H9 (cell line): Measurements from ENCODE around the gene P2RY14. TPM values are rescaled to one million over a fixed set of nuclear protein-coding genes. Genes with fewer than 3 reads are reported as not detected.

Source experiments
- DNase-seq: peaks from one replicate; pipeline ENCODE4 v3.0.0-alpha.2; 2017
- H2AFZ ChIP-seq: one replicate; pipeline ENCODE4 v1.6.1; 2013; ENCODE audit warnings: mild to moderate bottlenecking, low read length, control low read depth, moderate library complexity
- H2AK5ac ChIP-seq: 2 replicates; pipeline ENCODE4 v1.6.1; 2013; ENCODE audit warnings: low read length, control low read depth, mixed read lengths; ENCODE audit not compliant: insufficient read length
- H2BK120ac ChIP-seq: one replicate; pipeline ENCODE4 v1.6.1; 2013; ENCODE audit warnings: low read depth, mild to moderate bottlenecking, low read length, control low read depth, inconsistent platforms; ENCODE audit not compliant: poor library complexity, severe bottlenecking
- H2BK12ac ChIP-seq: 2 replicates; pipeline ENCODE4 v1.6.1; 2013; ENCODE audit warnings: low read length, control low read depth, mixed read lengths, low read depth; ENCODE audit not compliant: insufficient read length
- H2BK15ac ChIP-seq: 2 replicates; pipeline ENCODE4 v1.6.1; 2013; ENCODE audit warnings: low read depth, low read length, control low read depth
- H2BK20ac ChIP-seq: one replicate; pipeline ENCODE4 v1.6.1; 2013; ENCODE audit warnings: low read depth, mild to moderate bottlenecking, low read length, control low read depth, inconsistent platforms; ENCODE audit not compliant: poor library complexity, severe bottlenecking
- H2BK5ac ChIP-seq: 2 replicates; pipeline ENCODE4 v1.6.1; 2013; ENCODE audit warnings: low read length, control low read depth, mixed read lengths; ENCODE audit not compliant: insufficient read length
- H3K14ac ChIP-seq: 2 replicates; pipeline ENCODE4 v1.6.1; 2013; ENCODE audit warnings: low read length, control low read depth; ENCODE audit not compliant: insufficient read depth
- H3K18ac ChIP-seq: 2 replicates; pipeline ENCODE4 v1.6.1; 2013; ENCODE audit warnings: low read depth, mild to moderate bottlenecking, mixed read lengths, low read length, control low read depth; ENCODE audit not compliant: insufficient read length
- H3K23ac ChIP-seq: 2 replicates; pipeline ENCODE4 v1.6.1; 2013; ENCODE audit warnings: low read length, control low read depth, mixed read lengths, low read depth; ENCODE audit not compliant: insufficient read length
- H3K23me2 ChIP-seq: 2 replicates; pipeline ENCODE4 v1.6.1; 2013; ENCODE audit warnings: low read depth, mild to moderate bottlenecking, mixed read lengths, low read length, control low read depth; ENCODE audit not compliant: insufficient read length, poor library complexity, severe bottlenecking
- H3K27ac ChIP-seq: 2 replicates; pipeline ENCODE4 v1.5.1; 2013; ENCODE audit warnings: low read length, control low read depth, mixed read lengths, low read depth; ENCODE audit not compliant: insufficient read length
- H3K27me3 ChIP-seq: 2 replicates; pipeline ENCODE4 v1.6.1; 2013; ENCODE audit warnings: low read length, control low read depth, inconsistent platforms; ENCODE audit not compliant: insufficient read depth
- H3K4ac ChIP-seq: 2 replicates; pipeline ENCODE4 v1.6.1; 2013; ENCODE audit warnings: low read depth, mild to moderate bottlenecking, control low read depth, inconsistent platforms, low read length, moderate library complexity
- H3K4me1 ChIP-seq: 2 replicates; pipeline ENCODE4 v1.6.1; 2013; ENCODE audit warnings: low read length, control low read depth, inconsistent platforms; ENCODE audit not compliant: insufficient read depth
- H3K4me2 ChIP-seq: 2 replicates; pipeline ENCODE4 v1.6.1; 2013; ENCODE audit warnings: low read length, control low read depth, mixed read lengths; ENCODE audit not compliant: insufficient read length, insufficient read depth
- H3K56ac ChIP-seq: 2 replicates; pipeline ENCODE4 v1.6.1; 2013; ENCODE audit warnings: low read depth, mild to moderate bottlenecking, mixed read lengths, low read length, control low read depth; ENCODE audit not compliant: insufficient read length
- H3K79me1 ChIP-seq: 2 replicates; pipeline ENCODE4 v1.6.1; 2013; ENCODE audit warnings: low read depth, mild to moderate bottlenecking, moderate library complexity, low read length, control low read depth, inconsistent platforms; ENCODE audit not compliant: insufficient read depth, poor library complexity, severe bottlenecking
- H3K79me2 ChIP-seq: 2 replicates; pipeline ENCODE4 v1.6.1; 2013; ENCODE audit warnings: low read length, control low read depth, inconsistent platforms; ENCODE audit not compliant: insufficient read depth
- H3K9ac ChIP-seq: 2 replicates; pipeline ENCODE4 v1.6.1; 2013; ENCODE audit warnings: low read length, control low read depth, mixed read lengths; ENCODE audit not compliant: insufficient read length; ENCODE audit errors: extremely low read depth
- H3K9me3 ChIP-seq: one replicate; pipeline ENCODE4 v1.6.1; 2013; ENCODE audit warnings: low read depth, low read length, inconsistent platforms; ENCODE audit not compliant: control insufficient read depth
- H3T11ph ChIP-seq: one replicate; pipeline ENCODE4 v1.6.1; 2013; ENCODE audit warnings: mild to moderate bottlenecking, low read length, control low read depth, inconsistent platforms
- H4K20me1 ChIP-seq: one replicate; pipeline ENCODE4 v1.6.1; 2013; ENCODE audit not compliant: control insufficient read depth, insufficient read length, insufficient read depth
- H4K5ac ChIP-seq: 2 replicates; pipeline ENCODE4 v1.6.1; 2013; ENCODE audit warnings: low read depth, mild to moderate bottlenecking, mixed read lengths, low read length, control low read depth; ENCODE audit not compliant: insufficient read length
- H4K8ac ChIP-seq: replicated peaks from 2 replicates; pipeline ENCODE4 v1.6.1; 2013; ENCODE audit warnings: low read length, control low read depth, mixed read lengths, low read depth; ENCODE audit not compliant: insufficient read length
- H4K91ac ChIP-seq: 2 replicates; pipeline ENCODE4 v1.6.1; 2013; ENCODE audit warnings: low read depth, mild to moderate bottlenecking, moderate library complexity, mixed read lengths, low read length, control low read depth; ENCODE audit not compliant: insufficient read length
- H3K27ac Mint-ChIP-seq, 3 experiments: 2 replicates in 2 of 3; 3 replicates in 1 of 3; pipeline ENCODE4 v1.8.0; 2020 to 2021; ENCODE audit warnings: mixed read lengths in 3 of 3, mild to moderate bottlenecking in 1 of 3, moderate library complexity in 1 of 3
- H3K27me3 Mint-ChIP-seq: 2 replicates; pipeline ENCODE4 v1.8.0; 2021; ENCODE audit warnings: low read depth, mild to moderate bottlenecking, moderate library complexity, mixed read lengths
- H3K36me3 Mint-ChIP-seq, 3 experiments: 2 replicates in 2 of 3; 3 replicates in 1 of 3; pipeline ENCODE4 v1.8.0; 2020 to 2021; ENCODE audit warnings: low read depth in 3 of 3, mixed read lengths in 3 of 3; ENCODE audit not compliant: insufficient read depth in 1 of 3
- H3K4me1 Mint-ChIP-seq, 2 experiments: 2 replicates each; pipeline ENCODE4 v1.8.0; 2020; ENCODE audit warnings: mixed read lengths in 2 of 2
- H3K4me3 Mint-ChIP-seq, 2 experiments: 2 replicates in 1 of 2; 3 replicates in 1 of 2; pipeline ENCODE4 v1.8.0; 2020 to 2021; ENCODE audit warnings: mild to moderate bottlenecking in 2 of 2, mixed read lengths in 2 of 2, moderate library complexity in 1 of 2
- H3K9me3 Mint-ChIP-seq, 2 experiments: 2 replicates in 1 of 2; 3 replicates in 1 of 2; pipeline ENCODE4 v1.8.0; 2020; ENCODE audit warnings: mild to moderate bottlenecking in 2 of 2, mixed read lengths in 2 of 2, moderate library complexity in 1 of 2
- CTCF ChIP-seq: fragments of 200-600 bp; sonication (generic); conservative IDR thresholded peaks from 3 replicates; pipeline ENCODE4 v1.8.0; 2021; ENCODE audit warnings: antibody characterized with exemption, mild to moderate bottlenecking
- total RNA-seq: library from RNA; stranded (reverse); gene quantifications from 2 replicates; pipeline ENCODE4 v1.2.1, GENCODE V29; 2021

The P2RY14 gene
- total RNA-seq, 1 experiment from 2014 or later = not detected

GRCh38 chr3:151196434-151196833 is 81.9 kb downstream of the P2RY14 start:
- no peak overlapping the region for H3K4ac ChIP-seq
- H3K27ac Mint-ChIP-seq = no peak overlapping the region

More at GRCh38 chr3:151196434-151196833, 81.9 kb downstream of the P2RY14 start:
- H3K14ac ChIP-seq = no peak overlapping the region
- no peaks in the 10 kb centered on the region for H3K9me3 ChIP-seq
- H3K79me2 ChIP-seq = no peaks in the 10 kb centered on the region
- H3K9ac ChIP-seq = no peak overlapping the region
- DNase-seq = no peak
- Mint-ChIP-seq H3K4me3 (no peak overlapping the region), H3K4me1 (no peaks in the 10 kb centered on the region), H3K27me3 (no peaks in the 10 kb centered on the region), H3K36me3 (peaks cover 0 to 11% (median 9%) of the 10 kb centered on the region in 3 experiments; a peak in 5 of 7 replicates), H3K9me3 (no peaks in the 10 kb centered on the region)
- H2BK20ac ChIP-seq = no peak overlapping the region
- no peak overlapping the region for H3K18ac ChIP-seq
- no peak overlapping the region for H2BK12ac ChIP-seq
- H4K20me1 ChIP-seq = no peaks in the 10 kb centered on the region
- no peak overlapping the region for H4K8ac ChIP-seq
- H3K27ac ChIP-seq = no peak overlapping the region
- H2AFZ ChIP-seq = no peak overlapping the region
- no peak overlapping the region for H4K91ac ChIP-seq
- no peak overlapping the region for H3K4me2 ChIP-seq
- H3T11ph ChIP-seq = no peak overlapping the region
- no peak overlapping the region for H3K56ac ChIP-seq
- no peak overlapping the region for H3K23ac ChIP-seq
- no peaks in the 10 kb centered on the region for H3K79me1 ChIP-seq
- no peak overlapping the region for H2BK5ac ChIP-seq
- H3K23me2 ChIP-seq = no peaks in the 10 kb centered on the region
- H3K27me3 ChIP-seq = no peaks in the 10 kb centered on the region
- H3K4me1 ChIP-seq = no peaks in the 10 kb centered on the region
- no peak overlapping the region for H4K5ac ChIP-seq
- no peak overlapping the region for H2BK120ac ChIP-seq
- no peak overlapping the region for H2BK15ac ChIP-seq
- no peak overlapping the region for H2AK5ac ChIP-seq
- TF ChIP-seq CTCF = no peak
